Measurements from ENCODE around the gene SLC27A1.
"Not testable (repeated sequence)": the region's sequence is repeated elsewhere in the genome, so short reads cannot be mapped to it uniquely, and the experiment has no call there.

SLC27A1 gene

DNA sequence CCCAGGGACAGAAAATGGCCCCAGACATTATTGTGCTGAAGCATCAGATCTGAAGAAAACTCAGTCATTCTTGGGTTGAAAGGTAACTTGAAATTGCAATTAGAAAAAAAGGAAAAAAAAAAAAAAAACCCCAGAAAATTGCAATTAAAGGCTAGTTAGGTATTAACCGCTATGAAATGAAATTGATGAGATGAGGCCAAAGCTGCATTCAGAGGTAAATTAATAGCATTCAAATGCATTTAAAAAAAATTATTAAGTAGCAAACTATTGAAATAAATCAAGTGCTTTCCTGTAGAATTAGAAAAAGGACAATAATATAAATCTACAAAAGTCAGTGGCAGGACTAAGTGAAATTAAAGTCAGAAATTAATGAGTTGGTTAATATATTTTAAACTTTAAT, 47.6 kb downstream of the SLC27A1 start:
- DNase-seq (ENCODE audit: low spot score), result no peak
- TF ChIP-seq, protein P1, sequence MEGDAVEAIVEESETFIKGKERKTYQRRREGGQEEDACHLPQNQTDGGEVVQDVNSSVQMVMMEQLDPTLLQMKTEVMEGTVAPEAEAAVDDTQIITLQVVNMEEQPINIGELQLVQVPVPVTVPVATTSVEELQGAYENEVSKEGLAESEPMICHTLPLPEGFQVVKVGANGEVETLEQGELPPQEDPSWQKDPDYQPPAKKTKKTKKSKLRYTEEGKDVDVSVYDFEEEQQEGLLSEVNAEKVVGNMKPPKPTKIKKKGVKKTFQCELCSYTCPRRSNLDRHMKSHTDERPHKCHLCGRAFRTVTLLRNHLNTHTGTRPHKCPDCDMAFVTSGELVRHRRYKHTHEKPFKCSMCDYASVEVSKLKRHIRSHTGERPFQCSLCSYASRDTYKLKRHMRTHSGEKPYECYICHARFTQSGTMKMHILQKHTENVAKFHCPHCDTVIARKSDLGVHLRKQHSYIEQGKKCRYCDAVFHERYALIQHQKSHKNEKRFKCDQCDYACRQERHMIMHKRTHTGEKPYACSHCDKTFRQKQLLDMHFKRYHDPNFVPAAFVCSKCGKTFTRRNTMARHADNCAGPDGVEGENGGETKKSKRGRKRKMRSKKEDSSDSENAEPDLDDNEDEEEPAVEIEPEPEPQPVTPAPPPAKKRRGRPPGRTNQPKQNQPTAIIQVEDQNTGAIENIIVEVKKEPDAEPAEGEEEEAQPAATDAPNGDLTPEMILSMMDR (IDR thresholded peaks at IDR 0.05; ENCODE audit: extremely low read depth, missing control alignments), result no peak

DNA sequence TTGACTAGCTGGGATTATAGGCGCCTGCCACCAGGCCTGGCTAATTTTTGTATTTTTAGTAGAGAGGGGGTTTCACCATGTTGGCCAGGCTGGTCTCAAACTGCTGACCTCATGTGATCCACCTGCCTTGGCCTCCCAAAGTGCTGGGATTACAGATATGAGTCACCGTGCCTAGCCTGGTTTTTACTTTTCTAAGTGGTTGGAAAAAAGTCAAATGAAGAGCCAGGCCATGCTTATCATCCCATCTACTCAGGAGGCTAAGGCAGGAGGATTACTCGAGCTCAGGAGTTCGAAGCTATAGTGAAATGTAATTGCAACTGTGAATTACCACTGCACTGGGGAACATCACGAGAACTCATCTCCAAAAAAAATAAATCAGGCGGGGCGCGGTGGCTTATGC, 48.3 kb downstream of the SLC27A1 start:
- DNase-seq (ENCODE audit: low spot score), result not testable (repeated sequence)

DNA sequence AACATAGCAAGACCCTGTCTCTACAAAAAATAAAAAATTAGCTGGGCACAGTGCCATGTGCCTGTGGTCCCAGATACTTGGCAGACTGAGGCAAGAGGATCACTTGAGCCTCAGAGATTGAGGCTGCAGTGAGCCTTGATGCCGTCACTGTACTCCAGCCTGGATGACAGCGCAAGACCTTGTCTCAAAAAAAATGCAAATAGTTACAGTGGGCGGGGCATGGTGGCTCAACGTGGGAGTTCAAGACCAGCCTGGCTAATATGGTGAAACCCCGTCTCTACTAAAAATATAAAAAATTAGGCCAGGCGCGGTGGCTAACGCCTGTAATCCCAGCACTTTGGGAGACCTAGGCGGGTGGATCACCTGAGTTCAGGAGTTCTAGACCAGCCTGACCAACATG, 49.6 kb downstream of the SLC27A1 start:
- DNase-seq (ENCODE audit: low spot score), result no peak
- TF ChIP-seq, protein P1 (IDR thresholded peaks at IDR 0.05; ENCODE audit: extremely low read depth, missing control alignments), result no peak

DNA sequence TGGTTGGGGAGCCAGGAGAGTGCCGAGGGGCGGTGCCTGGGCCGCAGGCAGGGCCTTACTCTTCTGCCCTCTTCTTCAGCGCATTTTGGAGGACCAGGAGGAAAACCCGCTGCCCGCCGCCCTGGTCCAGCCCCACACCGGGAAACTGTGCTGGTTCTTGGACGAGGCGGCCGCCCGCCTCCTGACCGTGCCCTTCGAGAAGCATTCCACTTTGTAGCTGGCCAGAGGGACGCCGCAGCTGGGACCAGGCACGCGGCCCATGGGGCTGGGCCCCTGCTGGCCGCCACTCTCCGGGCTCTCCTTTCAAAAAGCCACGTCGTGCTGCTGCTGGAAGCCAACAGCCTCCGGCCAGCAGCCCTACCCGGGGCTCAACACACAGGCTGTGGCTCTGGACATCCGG, 50.5 kb downstream of the SLC27A1 start:
- TF ChIP-seq, protein P1 (IDR thresholded peaks at IDR 0.05; ENCODE audit: extremely low read depth, missing control alignments), result no peak

DNA sequence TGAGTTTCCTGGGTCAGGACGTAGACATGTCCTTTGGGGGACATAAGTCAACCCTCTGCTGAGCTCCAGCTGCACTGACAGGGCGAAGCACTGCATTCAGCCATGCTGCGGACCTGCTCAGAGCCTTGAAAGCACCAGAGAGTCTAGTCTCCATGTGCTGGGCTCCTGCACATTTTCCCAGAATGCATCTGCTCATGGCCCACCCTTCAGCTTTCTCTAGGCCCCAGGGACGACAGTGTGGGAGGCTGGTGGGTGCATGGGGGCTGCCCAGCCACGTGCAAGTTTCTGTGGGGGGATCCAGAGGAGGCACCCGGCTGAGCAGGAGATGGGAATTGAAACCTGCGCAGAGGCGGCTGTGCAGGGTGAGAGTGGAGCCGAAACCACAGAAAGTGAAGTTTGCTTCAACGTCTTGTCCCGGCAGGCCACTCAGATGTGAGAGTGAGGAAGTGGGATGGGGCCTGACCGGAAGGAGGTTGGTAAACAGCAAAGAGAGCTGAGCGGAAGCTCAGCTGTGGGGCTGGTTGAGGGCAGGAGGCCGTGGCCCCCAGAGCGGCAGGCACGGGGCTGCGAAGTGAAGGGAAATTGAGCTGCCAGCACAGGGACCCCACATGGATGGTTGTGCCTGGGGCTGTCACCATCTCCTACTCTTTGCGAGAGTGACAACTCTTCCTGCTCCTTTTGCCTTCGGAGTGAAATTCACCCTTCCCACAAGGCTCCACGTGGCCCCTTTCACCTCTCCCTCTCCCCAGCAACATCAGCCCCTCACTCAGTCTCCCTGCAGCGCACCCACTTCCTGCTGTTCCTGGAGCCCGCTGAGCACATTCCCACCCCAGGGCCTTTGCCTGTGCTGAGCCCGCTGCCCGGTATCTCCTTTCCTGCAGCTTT, 52.9 kb downstream of the SLC27A1 start:
- TF ChIP-seq, protein P1 (IDR thresholded peaks at IDR 0.05; ENCODE audit: extremely low read depth, missing control alignments), result no peak
- DNase-seq (ENCODE audit: low spot score), result peak; percentile 90

More for the DNA sequence above, 50.5 kb downstream of the SLC27A1 start:
- no peak for DNase-seq (ENCODE audit: low spot score)

DNA sequence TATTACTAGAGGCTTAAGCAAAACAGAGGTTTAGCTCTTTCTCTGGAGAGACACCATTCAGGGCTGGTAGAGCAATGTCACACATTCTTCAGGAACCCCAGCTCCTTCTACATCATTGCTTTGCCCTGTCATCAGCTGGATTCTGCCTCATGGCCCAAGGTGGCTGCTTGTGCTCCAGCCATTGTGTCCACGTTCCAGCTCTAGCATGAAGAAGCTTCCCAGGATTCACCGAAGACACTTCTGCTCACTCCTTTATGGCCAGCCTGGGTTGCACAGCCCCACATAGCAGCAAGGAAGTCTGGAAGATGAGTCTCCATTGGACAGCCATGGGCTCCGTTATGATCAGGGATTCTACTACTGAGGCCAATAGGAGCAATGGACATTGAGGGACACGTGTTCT, 54.3 kb downstream of the SLC27A1 start:
- TF ChIP-seq, protein P1 (IDR thresholded peaks at IDR 0.05; ENCODE audit: extremely low read depth, missing control alignments), result no peak
- DNase-seq (ENCODE audit: low spot score), result no peak

DNA sequence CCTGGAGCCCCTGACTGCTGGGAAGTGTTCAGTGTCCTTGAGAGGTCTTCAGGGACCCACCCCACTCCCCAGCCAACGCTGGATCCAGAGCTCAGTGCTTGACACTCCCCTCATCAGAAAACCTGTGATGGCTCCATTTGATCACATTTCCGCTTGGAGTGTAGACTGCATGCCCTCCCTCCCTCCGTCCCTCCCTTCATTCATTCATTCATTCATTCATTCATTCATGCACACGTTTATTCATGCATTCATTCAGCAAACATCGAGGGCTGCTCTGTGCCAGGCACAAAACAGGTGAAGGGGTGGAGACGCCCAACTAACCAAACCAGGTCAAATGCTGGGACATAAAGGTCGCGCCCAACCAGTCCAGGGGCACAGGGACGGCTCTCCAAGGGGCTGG, 54.8 kb downstream of the SLC27A1 start:
- TF ChIP-seq, protein P1 (IDR thresholded peaks at IDR 0.05; ENCODE audit: extremely low read depth, missing control alignments), result no peak
- no peak for DNase-seq (ENCODE audit: low spot score)

DNA sequence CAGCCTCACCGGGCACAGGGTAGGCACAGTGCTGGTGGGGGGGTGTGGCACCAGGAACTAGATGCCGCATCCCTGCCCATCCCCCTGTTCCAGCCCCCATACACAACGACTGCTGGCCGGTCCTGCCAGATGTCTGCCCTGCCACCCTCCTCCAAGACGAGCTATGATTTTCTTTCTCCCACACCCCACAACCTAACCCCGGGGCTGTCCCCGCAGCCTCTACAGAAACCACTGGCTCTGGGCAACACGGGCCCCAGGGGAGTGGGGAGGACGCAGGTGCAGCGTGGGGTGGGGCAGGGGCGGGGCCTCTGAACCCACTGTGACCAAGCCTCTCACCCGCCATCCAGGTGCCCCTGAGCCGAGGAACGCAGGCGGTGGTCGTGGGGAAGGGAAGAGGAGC, 56.6 kb downstream of the SLC27A1 start:
- DNase-seq (ENCODE audit: low spot score), result peak; percentile 79
- TF ChIP-seq, protein P1 (IDR thresholded peaks at IDR 0.05; ENCODE audit: extremely low read depth, missing control alignments), result no peak
